Suppressor macrophage (primary cell): ENCODE measurements around the gene RNF220.
A peak's percentile ranks its signal among the peaks of the same experiment; 100 is the strongest.
"Not testable (repeated sequence)": the region's sequence is repeated elsewhere in the genome, so short reads cannot be mapped to it uniquely, and the experiment has no call there.

ENCODE experiments used
- DNase-seq, 4 experiments: peaks; one replicate each; pipeline ENCODE4 v3.0.0-alpha.2; 2020 to 2022

RNF220 gene

DNA sequence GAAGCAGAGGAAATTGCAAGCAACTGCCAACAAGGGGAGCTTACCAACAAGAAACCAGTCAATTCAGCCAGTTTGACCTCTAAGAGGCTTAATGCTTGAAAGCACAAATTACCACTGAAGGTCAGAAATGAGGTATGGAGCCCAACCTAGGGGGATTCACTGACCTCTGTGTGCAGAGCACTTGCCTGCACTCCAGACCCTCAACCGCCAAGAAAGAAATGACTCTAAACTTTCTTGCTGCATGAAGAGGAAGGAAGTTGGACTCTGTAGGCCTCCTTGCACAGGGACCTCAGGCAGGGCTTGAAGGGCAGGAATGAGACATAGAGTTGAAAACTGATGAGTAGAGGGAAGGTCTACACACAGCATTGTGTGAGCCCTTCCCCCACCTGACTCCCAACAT lies 279.5 kb downstream of the RNF220 start:
- DNase-seq: peak; percentile 41 to 69 (median 62)

DNA sequence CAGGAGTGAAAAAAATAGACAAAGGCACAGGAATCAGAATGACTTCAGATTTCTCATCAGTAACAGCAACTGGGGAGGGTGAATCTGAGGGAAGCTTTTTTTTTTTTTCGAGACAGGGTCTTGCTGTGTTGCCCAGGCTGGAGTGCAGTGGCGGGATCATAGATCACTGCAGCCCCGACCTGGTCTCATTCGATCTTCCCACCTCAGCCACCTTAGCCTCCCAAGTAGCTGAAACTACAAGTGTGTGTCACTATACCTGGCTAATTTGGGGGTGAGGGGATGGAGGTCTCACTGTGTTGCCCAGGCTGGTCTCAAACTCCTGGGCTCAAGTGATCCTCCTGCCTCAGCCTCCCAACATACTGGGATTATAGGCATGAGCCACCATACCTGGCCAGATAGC lies 280.2 kb downstream of the RNF220 start:
- no peak for DNase-seq

DNA sequence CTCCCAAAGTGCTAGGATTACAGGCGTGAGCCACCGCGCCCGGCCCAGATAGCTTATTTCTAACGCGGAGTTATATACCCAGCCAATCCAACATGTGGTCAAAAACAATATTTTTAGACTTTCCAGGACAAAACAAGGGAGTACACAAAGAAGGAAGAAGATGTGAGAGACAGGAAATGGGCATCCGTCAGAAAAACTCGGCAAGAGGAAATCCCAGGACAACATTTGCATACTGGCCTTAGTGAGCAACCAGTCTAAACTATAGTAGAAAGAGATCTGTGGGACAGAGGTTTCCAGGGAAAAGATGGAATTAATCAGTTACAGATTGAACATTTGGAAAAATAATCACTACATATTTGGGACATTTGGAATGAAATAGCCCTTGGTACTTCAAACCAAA lies 280.8 kb downstream of the RNF220 start:
- peak in 2 of 4 experiments; percentile 26 to 44 for DNase-seq

DNA sequence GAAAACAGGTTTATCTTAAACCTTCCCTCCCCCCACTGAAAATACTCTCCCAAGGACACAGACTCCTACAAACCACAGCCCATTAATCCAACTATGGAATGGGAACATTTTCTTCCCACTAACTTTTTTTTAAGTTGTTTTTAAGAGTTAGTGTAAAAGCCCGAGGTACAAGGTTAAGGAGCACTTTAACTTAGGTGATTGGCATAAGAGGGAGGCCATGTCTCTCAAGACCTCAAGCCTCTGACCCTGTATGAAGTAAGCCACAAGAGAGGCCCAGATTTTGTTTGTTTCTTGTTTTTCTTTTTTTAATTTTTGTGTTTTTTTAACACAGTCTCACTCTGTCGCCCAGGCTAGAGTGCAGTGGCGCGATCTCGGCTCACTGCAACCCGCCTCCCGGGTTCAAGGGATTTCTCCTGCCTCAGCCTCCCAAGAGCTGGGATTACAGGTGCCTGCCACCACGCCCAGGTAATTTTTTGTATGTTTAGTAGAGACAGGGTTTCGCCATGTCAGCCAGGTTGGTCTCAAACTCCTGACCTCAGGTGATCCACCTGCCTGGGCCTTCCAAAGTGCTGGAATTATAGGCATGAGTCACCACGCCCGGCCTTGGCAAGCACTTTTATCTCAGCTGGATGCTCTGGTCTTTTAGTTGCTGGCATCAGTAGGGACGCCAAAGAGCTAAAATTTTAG lies 283.8 kb downstream of the RNF220 start:
- no peak for DNase-seq

DNA sequence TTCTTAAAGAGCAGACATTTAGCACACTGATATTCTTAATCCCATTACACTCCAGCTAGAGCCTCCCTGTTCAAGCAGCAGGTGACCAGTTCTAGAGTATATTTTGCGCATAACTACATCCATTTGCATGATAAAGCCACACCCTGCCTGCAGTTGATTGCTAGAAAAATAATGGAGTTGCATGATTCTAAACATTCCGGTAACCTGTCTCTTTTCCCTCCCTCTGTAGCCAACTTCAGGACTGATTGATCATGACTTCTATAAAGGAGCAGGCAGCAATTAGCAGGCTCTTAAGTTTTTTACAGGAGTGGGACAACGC lies 284.4 kb downstream of the RNF220 start:
- no peak for DNase-seq

DNA sequence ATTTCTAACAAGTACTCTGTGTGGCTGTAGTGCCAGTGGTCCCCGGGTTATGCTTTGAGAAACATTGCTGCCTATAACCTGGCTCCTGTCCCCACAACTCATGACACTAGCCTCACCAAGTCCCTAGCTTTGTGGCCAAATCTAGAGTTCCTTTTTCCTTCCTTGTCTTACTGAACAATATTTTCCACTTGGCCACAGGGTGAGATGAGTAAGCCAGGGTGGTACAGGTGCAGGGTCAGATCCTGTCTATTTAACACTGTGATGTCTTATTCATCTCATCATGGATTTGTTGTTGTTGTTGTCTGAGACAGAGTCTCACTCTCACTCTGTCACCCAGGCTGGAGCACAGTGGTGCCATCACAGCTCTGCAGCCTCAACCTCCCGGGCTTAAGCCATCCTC lies 288.1 kb downstream of the RNF220 start:
- DNase-seq: peak in 3 of 4 experiments; percentile 39 to 57 (median 46)

DNA sequence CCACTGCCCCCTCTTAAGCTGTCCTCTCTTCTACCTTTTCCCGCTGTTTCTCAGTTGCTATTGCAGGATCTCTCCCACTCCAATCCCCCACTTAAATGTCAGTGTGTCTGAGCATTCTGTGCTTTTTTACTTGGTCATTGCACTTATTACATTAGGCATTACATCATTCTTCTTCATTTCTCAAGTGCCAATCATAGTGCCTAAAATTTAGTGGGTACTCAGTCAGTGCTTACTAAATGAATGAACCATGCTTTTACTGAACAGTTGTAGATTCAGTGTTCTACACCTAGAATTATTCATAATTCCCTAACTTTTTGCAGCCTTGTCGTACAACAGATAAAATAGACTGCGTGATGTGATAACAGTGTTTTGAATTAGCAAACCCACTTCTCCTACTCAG lies 288.8 kb downstream of the RNF220 start:
- peak in 2 of 4 experiments; percentile 42 to 51 for DNase-seq

DNA sequence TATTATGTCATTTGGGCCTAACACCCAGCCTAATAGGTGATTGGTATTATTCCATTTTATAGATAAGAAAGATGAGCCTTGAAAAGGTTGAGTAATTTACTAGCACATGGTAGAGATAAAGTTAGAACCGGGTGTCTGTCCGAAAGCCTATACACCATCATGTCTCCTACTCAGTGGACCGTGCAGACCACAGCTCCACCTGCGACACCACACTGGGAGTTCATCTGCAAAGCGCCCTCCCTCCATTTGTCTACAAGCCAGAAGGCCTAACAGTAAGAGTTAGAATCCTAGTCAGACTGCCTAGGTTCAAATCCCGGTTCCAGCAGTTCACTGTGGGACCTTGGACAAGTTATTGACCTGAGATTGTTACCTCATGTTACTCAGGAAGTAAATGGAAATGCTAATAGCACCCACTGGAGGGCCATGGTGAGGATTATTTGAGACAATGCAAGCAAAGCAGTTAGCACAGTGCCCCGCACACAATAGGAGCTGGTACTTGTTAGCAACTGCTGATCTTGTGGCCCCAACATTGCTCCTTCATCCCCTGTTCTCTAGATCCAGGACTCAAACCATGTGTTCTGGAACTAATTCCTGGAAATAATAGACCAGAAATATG lies 289.9 kb downstream of the RNF220 start:
- no peak for DNase-seq

DNA sequence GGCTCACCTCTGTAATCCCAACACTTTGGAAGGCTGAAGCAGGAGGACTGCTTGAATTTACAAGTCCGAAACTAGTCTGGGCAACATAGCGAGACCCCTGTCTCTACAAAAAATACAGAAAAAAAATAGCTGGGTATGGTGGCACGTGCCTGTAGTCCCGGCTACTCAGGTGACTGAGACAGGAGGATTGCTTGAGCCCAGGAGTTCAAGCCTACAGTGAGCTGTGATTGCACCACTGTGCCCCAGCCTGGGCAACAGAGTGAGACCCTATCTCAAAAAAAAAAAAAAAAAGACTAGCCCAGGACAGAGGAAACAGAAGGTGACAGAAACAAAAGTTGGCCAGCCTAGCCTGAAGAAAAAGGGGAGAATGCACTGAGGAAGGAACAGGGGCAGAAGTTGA lies 290.6 kb downstream of the RNF220 start:
- no peak for DNase-seq

DNA sequence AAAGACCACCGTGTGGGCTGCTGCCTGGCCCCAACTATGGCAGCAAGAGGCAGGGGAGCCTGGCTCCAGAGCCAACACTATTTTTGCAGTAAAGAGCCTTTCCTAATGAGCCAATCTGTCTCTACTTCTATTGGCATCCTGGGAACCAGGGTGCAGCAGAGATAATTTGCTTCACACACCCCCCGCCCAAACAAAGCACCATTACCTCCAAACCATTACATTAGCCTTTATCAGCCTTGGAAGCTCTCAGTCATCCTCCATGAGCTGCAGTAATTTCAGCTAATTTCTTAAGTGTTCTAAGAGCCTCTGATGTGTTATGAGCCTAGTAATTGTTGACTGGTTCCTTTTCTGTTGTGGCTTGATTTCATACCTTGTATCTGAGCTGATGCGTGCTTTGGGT lies 291.0 kb downstream of the RNF220 start:
- no peak for DNase-seq

DNA sequence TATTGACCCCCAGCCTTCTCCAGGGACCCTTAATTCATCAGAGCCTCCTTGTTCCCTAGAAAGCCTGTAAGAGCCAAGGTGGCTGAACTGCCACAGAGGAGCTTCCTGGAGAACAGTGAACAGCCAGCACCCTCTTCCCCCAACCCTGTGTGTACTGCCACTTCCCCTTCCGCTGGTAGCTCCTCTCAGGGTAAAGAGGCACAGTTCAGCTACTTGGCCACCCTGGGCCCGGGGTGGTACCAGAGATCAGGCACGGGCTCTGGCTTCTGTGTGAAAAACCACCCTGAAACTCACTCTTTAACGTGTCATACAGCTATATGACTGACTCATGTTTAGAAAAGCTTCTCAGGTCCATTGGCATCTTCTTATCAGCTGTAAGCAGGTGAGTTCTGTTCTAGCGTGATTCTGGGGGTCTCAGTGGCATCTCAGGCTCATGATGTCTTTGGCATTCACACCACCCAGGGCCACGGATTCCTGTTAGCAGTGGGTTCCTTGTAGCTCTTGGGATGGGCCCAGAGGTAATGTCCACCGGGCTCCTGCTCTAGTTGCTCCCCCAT lies 291.8 kb downstream of the RNF220 start:
- peak; percentile 57 to 76 (median 72) for DNase-seq

DNA sequence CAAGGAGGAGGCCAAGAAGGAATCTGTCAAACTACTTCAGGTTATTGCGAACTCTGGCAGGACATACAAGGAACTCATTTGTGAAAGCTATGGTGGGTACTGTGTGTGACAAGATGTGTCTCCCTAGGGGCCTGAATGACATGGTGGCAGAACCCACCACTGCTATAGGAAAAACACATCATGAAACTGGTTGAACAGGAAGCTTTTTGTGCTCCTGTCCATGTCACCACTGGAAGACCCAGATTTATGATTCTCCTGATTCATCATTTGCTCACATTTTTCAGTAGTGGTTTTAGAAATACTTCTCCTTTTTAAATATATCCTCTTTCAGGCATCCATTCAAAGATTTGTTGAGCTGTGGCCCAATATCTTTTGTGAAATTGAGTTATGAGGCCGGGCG lies 293.1 kb downstream of the RNF220 start:
- peak in 3 of 4 experiments; percentile 34 to 74 (median 73) for DNase-seq

DNA sequence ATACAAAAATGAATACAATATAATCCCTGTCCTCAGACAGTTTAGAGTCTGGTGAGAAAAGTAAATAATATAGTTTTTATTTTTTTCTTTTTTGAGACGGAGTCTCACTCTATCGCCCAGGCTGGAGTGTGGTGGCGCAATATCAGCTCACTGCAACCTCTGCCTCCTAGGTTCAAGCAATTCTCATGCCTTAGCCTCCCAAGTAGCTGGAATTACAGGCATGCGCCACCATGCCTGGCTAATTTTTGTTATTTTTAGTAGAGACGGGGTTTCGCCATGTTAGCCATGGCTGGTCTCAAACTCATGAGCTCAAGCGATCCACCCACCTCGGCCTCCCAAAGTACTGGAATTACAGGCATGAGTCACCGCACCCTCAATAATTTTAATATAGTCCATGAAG lies 294.3 kb downstream of the RNF220 start:
- not testable (repeated sequence) for DNase-seq

DNA sequence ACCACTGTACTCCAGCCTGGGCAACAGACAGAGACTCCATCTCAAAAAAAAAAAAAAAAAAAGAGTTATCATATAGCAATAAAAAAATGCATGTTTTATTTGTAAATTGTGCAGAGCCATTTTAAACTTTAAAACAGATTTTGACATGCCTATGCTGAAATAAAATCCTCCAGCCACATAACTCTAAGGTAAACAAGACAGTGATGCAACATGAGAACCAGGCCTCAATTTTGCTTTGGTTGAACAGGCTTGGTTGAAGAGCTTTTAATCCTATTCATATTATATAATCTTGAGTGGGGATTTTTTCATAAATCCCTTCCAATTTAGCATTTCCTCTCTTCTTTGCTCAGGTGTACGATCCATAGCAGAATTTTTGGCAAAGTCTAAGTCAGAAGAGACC lies 295.5 kb downstream of the RNF220 start:
- no peak for DNase-seq

DNA sequence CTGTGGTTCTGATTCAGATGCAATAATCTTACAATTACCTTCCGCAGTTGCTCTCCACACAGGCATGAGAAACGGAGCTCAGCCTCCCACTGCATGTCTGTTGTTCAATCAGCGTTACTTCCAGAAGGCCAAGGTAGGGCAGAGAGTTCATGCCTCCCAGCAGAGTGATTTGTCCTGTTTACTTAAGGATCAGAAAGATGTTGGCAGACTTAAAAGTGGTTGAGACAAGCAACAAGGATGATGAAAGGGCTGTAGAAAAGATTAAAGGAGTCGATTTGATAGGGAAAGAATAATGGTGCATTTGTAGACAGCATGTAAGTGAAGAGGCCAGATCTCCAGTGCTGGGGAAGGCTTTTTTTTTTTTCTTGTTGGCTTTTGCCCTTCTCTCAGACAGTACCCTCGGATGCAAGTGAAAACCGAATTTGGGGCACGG lies 296.1 kb downstream of the RNF220 start:
- DNase-seq: no peak
